ENCODE data around the gene DNAH14. TPM values are rescaled to one million over a fixed set of nuclear protein-coding genes. Genes with fewer than 3 reads are reported as not detected.

DNAH14 gene
- total and polyA plus RNA-seq, 3 donors from 2014 or later, result 30.1 to 82.1 (median 37.3) TPM

- intact Hi-C loops (cut with DNase I; ENCODE audit: low total_unique reads), result no loop called here
- WGBS, 2 donors, result 87 to 89% methylated on average over 2 of the region's 2 CpGs
- Histone ChIP-seq H3K27ac (no peak overlapping the region), H3K4me1 (no peaks in the 10 kb centered on the region), H3K9me3 (no peaks in the 10 kb centered on the region), H3K4me3 (no peak overlapping the region), H3K27me3 (no peaks in the 10 kb centered on the region), H3K36me3 (ENCODE audit: low read depth, missing control alignments) (no peaks in the 10 kb centered on the region)
- no peak for DNase-seq
- TF ChIP-seq POLR2A (IDR thresholded peaks at IDR 0.05) (no peak), CTCF (IDR thresholded peaks at IDR 0.05) (no peak)
Measured at GRCh38 chr1:225407755-225408154, 478.3 kb downstream of the DNAH14 start.

- Histone ChIP-seq H3K36me3 (ENCODE audit: low read depth, missing control alignments) (no peaks in the 10 kb centered on the region), H3K4me1 (no peaks in the 10 kb centered on the region), H3K9me3 (no peaks in the 10 kb centered on the region), H3K27ac (no peak overlapping the region), H3K27me3 (no peaks in the 10 kb centered on the region), H3K4me3 (no peak overlapping the region)
- no peak for TF ChIP-seq POLR2A (IDR thresholded peaks at IDR 0.05)
- intact Hi-C loops (cut with DNase I; ENCODE audit: low total_unique reads), result no loop called here
- no peak for DNase-seq
- WGBS, 2 donors, result 83 to 91% methylated on average over 4 of the region's 4 CpGs
Measured at GRCh38 chr1:225408249-225408648, 478.8 kb downstream of the DNAH14 start.

- Histone ChIP-seq H3K9me3 (no peaks in the 10 kb centered on the region), H3K27me3 (no peaks in the 10 kb centered on the region), H3K4me1 (no peaks in the 10 kb centered on the region), H3K4me3 (no peak overlapping the region), H3K36me3 (ENCODE audit: low read depth, missing control alignments) (no peaks in the 10 kb centered on the region), H3K27ac (no peak overlapping the region)
- no peak for DNase-seq
- intact Hi-C loops (cut with DNase I; ENCODE audit: low total_unique reads), result no loop called here
- TF ChIP-seq CTCF (IDR thresholded peaks at IDR 0.05) (no peak), POLR2A (IDR thresholded peaks at IDR 0.05) (no peak)
- 90 to 93% methylated on average over 8 of the region's 8 CpGs for WGBS, 2 donors
Measured at GRCh38 chr1:225409051-225409450, 479.6 kb downstream of the DNAH14 start.

GRCh38 chr1:225410036-225410435, 480.6 kb downstream of the DNAH14 start:
- no peak for TF ChIP-seq CTCF (IDR thresholded peaks at IDR 0.05)
- no peak for TF ChIP-seq POLR2A (IDR thresholded peaks at IDR 0.05)
- no peaks in the 10 kb centered on the region for H3K36me3 ChIP-seq (ENCODE audit: low read depth, missing control alignments)
- WGBS, 2 donors, result 66 to 77% methylated on average over 6 of the region's 6 CpGs
- H3K4me1 ChIP-seq, result no peaks in the 10 kb centered on the region
- no peaks in the 10 kb centered on the region for H3K9me3 ChIP-seq
- no peak for DNase-seq
- H3K4me3 ChIP-seq, result no peak overlapping the region
- no peaks in the 10 kb centered on the region for H3K27me3 ChIP-seq
- intact Hi-C loops (cut with DNase I; ENCODE audit: low total_unique reads), result no loop called here
- H3K27ac ChIP-seq, result no peak overlapping the region

GRCh38 chr1:225412321-225412720, 482.8 kb downstream of the DNAH14 start:
- H3K4me1 ChIP-seq, result no peaks in the 10 kb centered on the region
- H3K9me3 ChIP-seq, result no peaks in the 10 kb centered on the region
- H3K36me3 ChIP-seq (ENCODE audit: low read depth, missing control alignments), result no peaks in the 10 kb centered on the region
- no peaks in the 10 kb centered on the region for H3K27me3 ChIP-seq
- TF ChIP-seq POLR2A (IDR thresholded peaks at IDR 0.05), result no peak
- no peak for TF ChIP-seq CTCF (IDR thresholded peaks at IDR 0.05)
- no peak overlapping the region for H3K27ac ChIP-seq
- H3K4me3 ChIP-seq, result no peak overlapping the region
- 95 to 98% methylated on average over 10 of the region's 10 CpGs for WGBS, 2 donors
- intact Hi-C loops (cut with DNase I; ENCODE audit: low total_unique reads), result no loop called here
- no peak for DNase-seq
